IPS-NIHi11 (cell line): ENCODE data around the gene HOXA3.

Experiments used
- DNase-seq: peaks from one replicate; pipeline ENCODE4 v3.0.0; 2012; ENCODE audit warnings: mixed read lengths, low spot score

Gene HOXA3

DNA sequence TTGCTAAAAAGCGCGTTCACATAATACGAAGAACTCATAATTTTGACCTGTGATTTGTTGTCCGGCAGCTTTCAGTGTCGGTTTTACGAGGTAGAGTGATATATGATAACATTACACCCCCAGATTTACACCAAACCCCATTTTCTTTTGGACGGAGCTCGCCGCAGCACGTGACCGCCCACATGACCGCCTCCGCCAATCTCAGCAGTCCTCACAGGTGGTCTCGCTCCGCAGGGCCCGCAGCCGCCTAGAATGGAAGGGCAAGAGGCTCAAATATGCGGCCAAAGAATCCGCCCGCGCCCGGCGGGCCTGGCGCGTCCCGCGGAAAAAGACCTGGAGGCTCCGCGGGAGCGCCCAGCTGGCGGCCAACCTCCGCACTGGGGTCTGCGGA lies 4.1 kb upstream of the HOXA3 start, which contains the start of gene HOXA7:
HOXA7 (minus strand) TSS at position 168 of the 391 bp plus-strand sequence; CDS start at position 38, 130 bp downstream.
- DNase-seq, result peak; percentile 77

DNA sequence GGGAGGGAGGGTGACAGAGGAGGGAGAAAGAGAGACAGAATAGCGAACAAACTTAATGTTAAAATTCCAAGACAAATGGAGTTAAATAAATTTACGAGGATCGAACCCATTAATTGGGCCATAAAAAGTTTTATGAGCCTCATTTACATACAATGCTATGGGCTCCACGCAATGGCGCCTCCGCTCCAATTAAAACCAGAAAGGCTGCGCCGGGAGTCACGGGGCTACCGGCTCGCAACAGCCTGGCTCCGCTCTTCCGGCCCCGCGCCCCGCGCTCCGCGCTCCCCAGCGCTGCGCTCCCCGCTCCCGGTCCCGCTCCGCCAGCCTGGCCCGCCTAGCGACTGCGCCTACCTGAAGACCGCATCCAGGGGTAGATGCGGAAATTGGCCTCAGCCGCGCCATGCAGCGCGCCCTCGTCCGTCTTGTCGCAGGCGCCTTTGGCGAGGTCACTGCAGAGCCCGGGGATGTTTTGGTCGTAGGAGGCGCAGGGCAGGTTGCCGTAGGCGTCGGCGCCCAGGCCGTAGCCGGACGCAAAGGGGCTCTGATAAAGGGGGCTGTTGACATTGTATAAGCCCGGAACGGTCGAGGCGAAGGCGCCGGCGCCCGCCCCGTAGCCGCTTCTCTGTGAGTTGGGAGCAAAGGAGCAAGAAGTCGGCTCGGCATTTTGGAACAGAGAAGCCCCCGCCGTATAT lies 3.6 kb upstream of the HOXA3 start:
- DNase-seq, result no peak

- DNase-seq, result no peak
Measured at GRCh38 chr7:27154901-27155815, 2.8 kb upstream of the HOXA3 start.

GRCh38 chr7:27154369-27154768 lies 2.0 kb upstream of the HOXA3 start:
- no peak for DNase-seq

DNA sequence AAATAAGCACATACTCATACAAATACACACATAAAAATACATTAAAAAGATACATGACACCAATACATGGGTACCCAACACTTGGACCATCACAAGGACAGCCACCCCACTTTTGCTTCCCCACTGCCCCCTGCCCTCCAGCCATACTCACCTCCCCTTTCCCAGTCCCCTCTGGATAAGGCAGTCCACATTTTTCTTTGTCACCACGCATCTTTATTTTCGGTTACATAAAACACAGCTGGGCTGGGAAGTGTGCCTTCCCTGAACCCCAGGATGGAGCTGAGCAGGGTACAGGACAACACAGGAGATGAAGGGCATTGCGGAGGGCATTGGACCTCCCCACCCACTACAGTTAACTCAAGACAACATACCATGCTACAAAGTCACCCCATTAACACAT lies 1.1 kb upstream of the HOXA3 start:
- no peak for DNase-seq

GRCh38 chr7:27152816-27153442 lies 546 bp upstream of the HOXA3 start:
- no peak for DNase-seq

DNA sequence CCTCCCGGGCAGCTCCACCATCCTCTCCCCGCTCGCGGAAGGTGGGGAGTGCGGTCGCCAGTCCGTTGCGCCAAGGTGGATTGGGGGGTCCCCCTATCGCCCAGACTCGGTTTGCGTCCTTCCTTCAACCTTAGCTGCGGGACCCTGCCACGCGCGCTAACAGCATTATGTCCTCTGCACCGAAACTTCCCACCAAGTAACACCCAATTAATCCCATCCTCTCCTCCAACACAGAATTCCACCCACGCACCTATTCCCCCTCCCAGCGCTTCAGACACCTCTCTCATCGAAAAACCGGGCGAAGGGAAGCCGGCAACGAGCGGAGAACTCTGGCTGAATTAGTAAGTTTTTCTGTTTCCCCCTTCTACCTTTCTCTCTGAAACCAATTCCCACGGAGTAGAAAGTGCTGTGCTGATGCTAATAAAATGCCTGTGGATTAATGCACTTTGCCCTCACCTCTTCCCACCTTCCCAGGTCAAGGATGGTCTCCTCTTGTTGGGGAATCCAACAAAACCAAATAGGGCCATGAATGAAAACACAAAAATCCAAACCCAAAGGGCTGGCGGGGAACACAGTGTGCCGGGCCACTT lies 947 bp downstream of the HOXA3 start:
- no peak for DNase-seq

DNA sequence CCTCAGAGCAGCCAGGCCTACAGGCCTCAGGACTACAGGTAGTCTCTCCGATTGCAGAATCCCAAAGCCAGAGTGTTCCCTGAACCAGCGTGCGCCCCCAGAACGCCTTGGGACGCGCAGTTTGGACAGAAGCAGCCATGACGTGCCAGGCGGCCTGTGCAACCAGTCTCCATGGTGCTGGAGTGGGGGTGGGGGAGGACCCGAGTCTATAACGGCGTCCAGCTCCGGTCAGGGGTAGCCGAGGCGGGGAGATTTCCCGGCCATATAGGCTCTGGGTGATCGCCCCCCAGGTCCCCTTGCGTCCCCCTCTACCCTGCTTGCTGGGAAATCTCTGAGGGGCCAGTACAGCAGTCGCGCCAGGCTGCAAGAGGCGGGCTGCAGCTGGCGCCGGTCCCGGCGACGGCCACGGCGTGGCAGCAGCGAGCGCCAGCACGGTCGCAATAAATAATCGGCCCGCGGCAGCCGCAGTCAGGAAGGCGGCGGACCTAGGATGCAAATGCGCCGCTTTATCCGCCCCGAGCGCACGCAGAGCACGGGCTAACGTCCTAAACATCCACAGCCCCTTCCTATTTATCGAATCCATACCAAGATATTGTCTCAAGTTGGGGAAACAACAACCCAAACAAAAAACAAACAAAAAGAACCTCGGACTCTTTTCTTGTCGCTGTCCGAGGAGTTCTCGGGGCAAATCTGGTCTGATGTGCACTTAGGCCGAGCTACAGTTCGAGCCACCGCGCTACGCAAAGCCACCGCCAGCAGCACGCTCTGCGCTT lies 1.6 kb downstream of the HOXA3 start:
- DNase-seq, result peak; percentile 92

- no peak for DNase-seq
Measured at GRCh38 chr7:27149842-27150567, 2.4 kb downstream of the HOXA3 start.

DNA sequence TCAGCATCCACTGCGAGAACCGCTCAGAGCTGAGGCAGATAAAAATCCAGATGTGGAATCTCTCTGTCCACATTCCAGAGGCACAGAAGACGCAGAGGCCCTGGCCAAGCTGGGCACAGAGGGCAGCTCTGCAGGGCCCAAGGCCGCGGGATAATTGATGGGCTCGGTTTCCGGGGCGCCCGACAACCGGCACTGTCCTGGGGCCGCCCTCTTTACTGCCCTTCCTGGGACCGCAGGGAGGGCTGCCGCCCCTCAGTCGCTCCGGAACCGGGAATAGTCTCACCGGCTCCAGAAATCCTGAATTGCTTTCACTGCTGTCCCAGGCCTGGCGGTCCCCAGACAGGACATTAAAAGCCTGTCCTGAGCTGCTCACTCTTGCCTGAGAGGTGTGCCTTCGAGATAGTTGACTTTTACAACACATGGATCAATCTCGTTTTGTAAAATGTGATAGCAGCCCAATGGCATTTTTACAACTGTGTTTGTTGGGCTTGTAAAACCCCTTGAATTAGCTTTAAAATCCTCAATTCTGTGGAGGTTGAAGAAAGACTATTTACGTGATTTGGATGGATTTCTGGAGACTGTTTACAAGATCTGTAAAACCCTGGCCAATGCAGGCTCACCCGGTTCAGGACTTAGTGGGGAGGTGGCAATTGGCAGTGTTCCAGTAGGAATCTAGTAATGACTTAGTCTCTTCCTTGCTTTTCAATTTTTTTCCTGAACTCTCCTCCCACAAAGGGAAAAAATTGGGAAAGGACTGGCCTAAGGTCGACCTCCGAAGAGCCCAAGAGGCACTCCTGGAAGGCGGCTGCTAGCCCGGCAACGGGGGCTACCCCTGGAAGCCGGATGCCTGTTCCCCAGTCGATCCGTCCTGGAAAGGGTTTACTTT lies 3.4 kb downstream of the HOXA3 start:
- no peak for DNase-seq

DNA sequence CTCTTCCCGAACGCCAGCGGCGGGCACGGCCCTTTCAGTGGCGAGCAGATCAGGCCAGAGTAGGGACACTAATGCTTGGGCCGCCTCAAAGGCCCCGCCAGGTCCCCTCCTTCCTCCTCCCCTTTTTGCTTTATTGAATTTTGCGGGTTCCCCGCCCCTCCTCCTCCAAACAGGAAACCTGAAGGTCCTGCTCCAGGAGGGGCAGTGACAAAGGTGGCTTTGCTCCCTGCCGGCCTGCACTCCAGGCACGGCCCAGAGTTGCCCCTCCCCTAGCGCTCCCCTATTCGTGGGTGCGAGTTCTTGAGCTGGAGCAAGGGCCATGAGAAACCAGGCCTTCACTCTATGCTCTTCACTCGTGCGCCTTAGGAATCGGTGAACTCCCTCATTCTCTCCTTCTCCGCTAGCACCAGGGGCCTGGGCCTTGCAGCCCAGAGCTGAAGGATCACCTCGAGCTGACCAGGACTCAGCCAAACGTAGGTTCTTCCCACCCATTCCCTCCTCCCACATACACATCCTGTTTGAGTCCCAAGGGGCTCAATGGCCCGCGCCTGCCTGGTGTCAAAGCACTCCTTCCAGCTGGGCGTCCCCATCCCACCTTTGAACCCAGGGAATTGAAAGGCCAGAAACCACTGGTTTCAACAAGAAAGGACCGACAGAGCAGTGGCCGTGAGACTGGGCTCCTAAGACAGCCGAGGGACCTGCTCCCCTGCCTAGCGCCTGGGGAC lies 4.2 kb downstream of the HOXA3 start:
- DNase-seq, result peak; percentile 40

DNA sequence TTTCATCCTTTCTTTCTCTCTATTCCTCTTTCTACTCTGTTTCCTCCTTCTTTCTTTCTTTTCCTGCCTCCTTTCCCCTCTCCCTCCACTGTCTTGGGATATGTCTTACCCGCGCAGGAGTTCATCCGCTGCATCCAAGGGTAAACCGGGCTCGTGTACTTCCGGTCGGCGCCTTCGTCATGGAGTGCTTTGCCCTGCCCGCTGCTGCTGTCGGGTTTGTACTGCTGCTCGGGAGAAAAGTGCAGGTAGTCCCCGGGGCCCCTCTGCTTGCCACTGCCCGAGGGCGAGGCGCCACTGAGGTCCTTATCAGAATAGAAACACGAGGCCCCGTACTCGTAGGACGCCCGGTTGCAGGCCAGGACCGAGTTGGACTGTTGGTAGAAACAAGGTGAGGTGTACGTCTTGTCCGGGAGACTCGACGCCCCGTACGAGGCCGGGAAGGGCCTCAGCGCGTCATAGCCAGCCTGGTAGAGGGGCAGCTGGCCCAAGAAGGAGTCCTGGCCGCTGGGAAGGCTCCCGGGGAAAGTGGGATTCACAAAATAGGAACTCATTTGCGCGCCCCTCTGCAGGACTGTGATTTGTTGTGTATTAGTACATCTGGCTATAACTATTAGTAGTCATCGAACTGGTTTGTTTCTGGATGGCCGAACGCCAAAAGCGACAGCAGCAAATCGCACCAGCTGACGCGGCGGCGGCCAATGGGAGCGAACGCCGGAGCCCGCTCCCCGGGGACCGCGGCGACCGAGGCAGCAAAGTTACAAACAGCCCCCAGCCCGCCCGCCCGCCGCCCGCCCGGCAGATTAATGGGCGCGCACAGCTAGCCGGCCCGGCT lies 5.0 kb downstream of the HOXA3 start, which contains the start of gene HOXA6:
HOXA6 (minus strand) TSS at position 576 of the 832 bp plus-strand sequence; CDS start at position 551, 25 bp downstream.
- peak; percentile 51 for DNase-seq

- DNase-seq, result no peak
Measured at GRCh38 chr7:27146491-27147198, 5.7 kb downstream of the HOXA3 start.

DNA sequence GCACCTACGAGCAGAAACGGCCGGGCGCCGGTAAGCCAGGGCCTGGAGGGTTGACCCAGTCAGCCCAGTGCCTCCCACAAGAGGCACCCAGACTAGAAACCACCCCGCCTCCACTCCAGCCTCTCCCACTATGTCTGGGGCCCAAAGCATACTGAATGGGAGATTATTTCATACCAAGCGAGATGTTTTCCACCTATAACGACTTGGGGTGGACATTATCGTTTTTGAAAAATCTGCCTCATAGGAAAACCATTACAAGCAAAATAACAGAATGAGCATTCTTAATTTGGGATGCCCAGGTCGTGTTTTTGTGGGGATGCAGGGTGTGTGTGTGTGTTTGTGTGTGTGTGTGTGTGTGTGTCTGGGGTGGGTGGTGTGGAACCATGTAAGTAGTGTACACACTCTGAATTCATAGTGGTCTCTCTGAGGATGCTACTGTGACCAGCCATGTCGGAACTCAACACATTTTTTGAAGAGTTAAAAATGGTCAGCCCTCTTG lies 6.4 kb downstream of the HOXA3 start:
- DNase-seq, result no peak

GRCh38 chr7:27145165-27145913 lies 7.0 kb downstream of the HOXA3 start:
- DNase-seq, result no peak

DNA sequence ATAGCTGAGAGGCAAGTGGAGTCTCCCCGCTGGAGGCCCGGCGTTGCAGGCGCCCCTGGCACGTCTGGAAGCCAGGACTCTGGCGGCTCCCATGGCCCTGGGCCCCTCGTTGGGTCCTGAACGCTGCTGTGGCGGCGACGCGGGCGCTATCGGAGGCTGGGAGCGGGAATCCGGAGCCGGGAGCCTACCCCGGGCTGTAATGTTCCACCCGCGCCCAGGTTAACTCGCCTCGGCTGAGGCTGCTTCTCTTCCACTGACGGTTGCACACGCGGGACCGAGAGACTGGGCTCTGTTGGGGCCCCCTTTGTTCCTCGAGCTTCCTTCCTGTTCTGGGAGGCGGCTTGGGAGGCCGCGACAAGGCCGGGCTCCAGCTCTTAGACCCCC lies 7.6 kb downstream of the HOXA3 start:
- peak; percentile 19 for DNase-seq
